CD4-positive, CD25-positive, alpha-beta regulatory T cell (primary cell): Measurements from ENCODE around the gene CSNK1G2. TPM values are rescaled to one million over a fixed set of nuclear protein-coding genes. Genes with fewer than 3 reads are reported as not detected.

ENCODE experiments used
- ATAC-seq, 2 donors: fragments of 150-1000 bp; cut with Tn5 transposase; one replicate each; pipeline ENCODE4 v1.10.0; 2021; ENCODE audit warnings: low read depth in 2 of 2, moderate number of reproducible peaks in 2 of 2, moderate library complexity in 1 of 2
- DNase-seq, 3 donors: peaks; one replicate each; pipeline versions ENCODE4 v3.0.0 to v3.0.0-alpha.2; 2012 to 2022; ENCODE audit warnings: mixed read lengths in 1 of 3
- H3K27ac ChIP-seq: one replicate; pipeline ENCODE4 v1.7.0; 2013; ENCODE audit warnings: mild to moderate bottlenecking, low read length; ENCODE audit not compliant: insufficient read depth, poor library complexity, severe bottlenecking
- H3K27me3 ChIP-seq: one replicate; pipeline ENCODE4 v1.7.0; 2013; ENCODE audit warnings: low read length; ENCODE audit not compliant: control insufficient read depth, insufficient read depth
- H3K36me3 ChIP-seq: one replicate; pipeline ENCODE4 v1.7.0; 2013; ENCODE audit warnings: mild to moderate bottlenecking, low read length, moderate library complexity; ENCODE audit not compliant: control insufficient read depth, insufficient read depth
- H3K4me1 ChIP-seq: 2 replicates; pipeline ENCODE4 v1.7.0; 2013; ENCODE audit warnings: mild to moderate bottlenecking, low read length; ENCODE audit not compliant: insufficient read depth, control insufficient read depth, poor library complexity, severe bottlenecking
- H3K4me3 ChIP-seq: one replicate; pipeline ENCODE4 v1.7.0; 2013; ENCODE audit warnings: low read depth, mild to moderate bottlenecking, low read length, moderate library complexity
- H3K9me3 ChIP-seq, 2 experiments: 1 replicate in 1 of 2; 2 replicates in 1 of 2; pipeline ENCODE4 v1.7.0; 2013; ENCODE audit warnings: low read length in 2 of 2, mild to moderate bottlenecking in 1 of 2, moderate library complexity in 1 of 2; ENCODE audit not compliant: control insufficient read depth in 2 of 2
- H3K27ac Mint-ChIP-seq, 3 donors: one replicate each; pipeline ENCODE4 v1.8.0; 2020 to 2022; ENCODE audit warnings: mild to moderate bottlenecking in 3 of 3, mixed read lengths in 3 of 3, moderate library complexity in 2 of 3
- H3K27me3 Mint-ChIP-seq: one replicate; pipeline ENCODE4 v1.8.0; 2022; ENCODE audit warnings: mild to moderate bottlenecking, mixed read lengths
- H3K36me3 Mint-ChIP-seq: one replicate; pipeline ENCODE4 v1.8.0; 2020; ENCODE audit warnings: mixed read lengths
- H3K4me1 Mint-ChIP-seq, 4 donors: one replicate each; pipeline ENCODE4 v1.8.0; 2020 to 2022; ENCODE audit warnings: mixed read lengths in 4 of 4, mild to moderate bottlenecking in 1 of 4
- H3K4me3 Mint-ChIP-seq, 4 donors: one replicate each; pipeline ENCODE4 v1.8.0; 2020 to 2022; ENCODE audit warnings: mild to moderate bottlenecking in 4 of 4, mixed read lengths in 4 of 4, moderate library complexity in 3 of 4
- H3K9me3 Mint-ChIP-seq, 7 donors: one replicate each; pipeline ENCODE4 v1.8.0; 2020 to 2022; ENCODE audit warnings: mixed read lengths in 7 of 7, mild to moderate bottlenecking in 3 of 7, moderate library complexity in 2 of 7
- polyA plus RNA-seq, 4 donors: library from polyadenylated mRNA; unstranded; fragments of 300-500 nt; fragmentation: Illumina TruSeq; gene quantifications; one replicate each; pipeline ENCODE4 v1.2.3, GENCODE V29; 2021
- total RNA-seq: library from RNA; stranded (reverse); gene quantifications from one replicate; pipeline ENCODE4 v1.2.3, GENCODE V29; 2022

Gene CSNK1G2
- total and polyA plus RNA-seq, 5 donors from 2014 or later, result 15.3 to 101 (median 17.9) TPM

DNA sequence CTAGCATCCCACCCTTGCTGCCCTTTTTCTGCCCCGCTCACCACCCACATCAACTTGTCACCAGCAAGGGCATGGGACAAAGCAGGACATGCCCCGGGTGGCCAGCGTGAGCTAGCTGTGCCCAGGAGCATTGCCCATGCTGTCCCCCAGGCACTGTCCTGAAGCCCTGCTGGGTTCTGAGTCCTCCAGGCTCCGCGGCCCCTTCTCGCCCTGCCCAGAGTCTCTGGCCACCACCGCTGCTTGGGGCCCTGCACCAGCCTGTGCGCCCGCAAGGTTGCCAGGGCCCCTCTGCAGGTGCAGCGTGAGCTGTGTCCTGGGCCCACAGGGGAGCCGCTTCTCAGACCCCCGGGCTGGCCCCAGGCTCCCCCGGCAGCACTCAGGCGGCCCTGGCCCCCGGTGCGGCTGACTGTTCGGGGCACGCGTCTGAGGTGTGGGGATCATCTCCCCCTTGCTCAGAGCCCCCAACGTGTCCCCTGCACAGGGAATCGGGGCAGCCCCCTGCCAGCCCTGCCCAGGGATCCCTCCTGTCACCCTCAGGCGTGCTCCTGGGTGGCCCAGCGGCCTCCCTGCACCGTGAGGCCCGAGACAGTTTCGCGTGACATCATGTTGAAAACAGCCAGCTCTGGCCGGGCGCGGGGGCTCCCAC lies 4.1 kb downstream of the CSNK1G2 start:
- DNase-seq (no peak), ATAC-seq (no peak)
- peaks cover 5% of the 10 kb centered on the region for H3K36me3 ChIP-seq
- peak overlapping the region in 1 of 4 donors; percentile 29 for H3K4me3 Mint-ChIP-seq
- H3K27ac Mint-ChIP-seq, result no peak overlapping the region
- no peaks in the 10 kb centered on the region for H3K9me3 Mint-ChIP-seq
- H3K27me3 ChIP-seq, result no peaks in the 10 kb centered on the region
- no peak overlapping the region for H3K4me3 ChIP-seq
- H3K27me3 Mint-ChIP-seq, result peaks cover 10% of the 10 kb centered on the region
- no peak overlapping the region for H3K27ac ChIP-seq
- no peaks in the 10 kb centered on the region for H3K9me3 ChIP-seq
- peaks cover 30% of the 10 kb centered on the region for H3K4me1 ChIP-seq
- H3K4me1 Mint-ChIP-seq, result peaks cover 2 to 40% (median 18%) of the 10 kb centered on the region in 4 donors
- H3K36me3 Mint-ChIP-seq, result no peaks in the 10 kb centered on the region

DNA sequence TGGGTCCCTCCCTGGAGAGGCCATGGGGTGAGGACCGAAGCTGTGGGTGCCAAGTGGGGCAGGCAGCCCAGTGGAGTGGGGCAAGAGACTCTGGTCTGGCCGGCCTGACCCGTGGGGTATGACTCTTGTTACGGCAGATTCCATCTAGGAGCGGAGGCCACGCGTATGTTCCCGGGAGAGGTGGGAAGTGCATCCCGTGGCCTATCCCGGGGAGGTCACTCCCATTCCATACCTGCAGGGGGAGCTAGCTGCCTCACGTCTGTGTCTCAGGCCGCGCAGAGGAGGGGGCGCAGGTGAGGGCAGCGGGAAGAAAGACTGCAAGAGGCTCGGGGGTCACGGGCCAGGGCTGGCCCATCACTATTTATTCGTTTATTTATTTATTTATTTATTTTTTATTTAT lies 4.9 kb downstream of the CSNK1G2 start:
- H3K27ac ChIP-seq, result no peak overlapping the region
- peaks cover 5% of the 10 kb centered on the region for H3K36me3 ChIP-seq
- peaks cover 5% of the 10 kb centered on the region for H3K27me3 Mint-ChIP-seq
- ATAC-seq (no peak), DNase-seq (peak in 1 of 3 donors; percentile 36)
- peak overlapping the region; percentile 27 to 87 (median 51) for H3K4me3 Mint-ChIP-seq
- peak overlapping the region in 2 of 3 donors; percentile 43 to 46 for H3K27ac Mint-ChIP-seq
- no peaks in the 10 kb centered on the region for H3K27me3 ChIP-seq
- peaks cover 0 to 41% (median 16%) of the 10 kb centered on the region in 4 donors for H3K4me1 Mint-ChIP-seq
- H3K4me3 ChIP-seq, result no peak overlapping the region
- no peaks in the 10 kb centered on the region for H3K36me3 Mint-ChIP-seq
- H3K9me3 Mint-ChIP-seq, result no peaks in the 10 kb centered on the region
- H3K4me1 ChIP-seq, result peaks cover 26% of the 10 kb centered on the region
- no peaks in the 10 kb centered on the region for H3K9me3 ChIP-seq

DNA sequence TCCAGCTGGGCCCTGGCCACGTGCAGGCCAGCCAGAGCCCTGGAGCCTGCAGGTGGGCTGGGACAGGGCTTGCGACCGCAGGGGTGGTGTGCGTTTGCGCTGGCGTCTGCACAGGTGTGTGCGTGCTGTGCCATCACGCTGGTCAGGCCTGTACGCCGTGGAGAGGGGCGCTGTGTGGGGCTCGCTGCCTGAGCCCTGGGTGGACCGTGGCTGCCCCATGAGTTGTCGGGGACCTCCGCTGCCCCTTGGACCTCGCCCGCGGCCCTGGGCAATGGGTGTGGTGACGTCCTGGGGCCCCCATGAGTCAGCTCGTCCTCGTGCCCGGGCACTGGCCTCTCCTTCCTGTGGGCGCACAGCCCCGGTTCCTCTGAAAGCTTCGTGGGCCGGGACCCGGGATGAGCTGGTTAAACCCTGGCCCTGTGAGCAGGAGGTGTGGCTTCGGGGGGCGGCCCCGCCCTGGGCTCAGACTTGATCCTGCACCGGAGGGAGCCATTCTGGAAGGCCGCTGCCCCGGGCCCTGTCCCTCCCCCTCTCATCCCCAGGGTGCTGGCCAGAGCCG lies 6.8 kb downstream of the CSNK1G2 start:
- no peaks in the 10 kb centered on the region for H3K27me3 ChIP-seq
- no peaks in the 10 kb centered on the region for H3K36me3 Mint-ChIP-seq
- H3K4me1 ChIP-seq, result peaks cover 20% of the 10 kb centered on the region
- H3K4me3 ChIP-seq, result no peak overlapping the region
- peaks cover 3% of the 10 kb centered on the region for H3K27me3 Mint-ChIP-seq
- no peak overlapping the region for H3K4me3 Mint-ChIP-seq
- H3K27ac Mint-ChIP-seq, result no peak overlapping the region
- no peaks in the 10 kb centered on the region for H3K9me3 ChIP-seq
- no peak for ATAC-seq
- no peak overlapping the region for H3K27ac ChIP-seq
- DNase-seq, result no peak
- H3K9me3 Mint-ChIP-seq, result no peaks in the 10 kb centered on the region
- peaks cover 0 to 45% (median 14%) of the 10 kb centered on the region in 4 donors for H3K4me1 Mint-ChIP-seq
- peaks cover 14% of the 10 kb centered on the region for H3K36me3 ChIP-seq

DNA sequence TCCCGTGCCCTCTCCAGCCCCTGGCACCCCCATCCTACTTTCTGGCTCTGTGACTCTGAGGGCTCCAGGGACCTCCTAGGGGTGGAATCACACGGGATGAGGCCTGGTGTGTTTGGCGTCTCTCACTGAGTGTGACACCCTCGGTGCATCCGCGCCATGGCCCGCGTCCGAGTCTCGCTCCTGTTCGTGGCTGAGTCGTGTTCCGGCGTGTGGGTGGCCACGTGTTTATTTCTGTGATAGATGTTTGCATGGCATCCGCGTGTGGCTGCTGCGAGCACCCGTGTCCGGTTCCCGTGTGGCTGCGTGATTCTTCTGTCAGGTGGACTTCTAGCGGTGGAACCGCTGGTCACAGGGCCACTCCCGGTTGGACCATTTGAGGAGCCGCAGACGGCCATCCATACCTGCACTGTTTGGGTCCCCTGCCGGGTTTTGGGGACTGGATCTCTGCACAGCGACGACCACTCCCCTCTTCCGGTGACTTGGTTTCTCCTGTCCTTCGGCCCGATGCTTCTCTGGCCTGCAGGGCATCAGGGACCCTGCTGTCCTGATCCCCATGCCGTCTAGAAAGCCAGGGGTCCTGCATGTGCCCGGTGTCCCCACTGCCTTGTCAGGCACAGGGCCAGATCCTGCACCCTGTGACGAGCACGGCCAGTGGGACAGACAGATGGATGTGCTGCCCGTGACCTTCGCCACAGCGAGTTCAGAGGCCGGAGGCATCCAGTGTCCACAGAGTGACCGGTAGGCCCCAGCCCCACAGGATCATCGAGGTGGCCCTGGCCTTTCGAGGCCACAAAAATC lies 8.5 kb downstream of the CSNK1G2 start:
- DNase-seq (no peak), ATAC-seq (no peak)
- peaks cover 15% of the 10 kb centered on the region for H3K36me3 ChIP-seq
- no peaks in the 10 kb centered on the region for H3K27me3 ChIP-seq
- Mint-ChIP-seq H3K36me3 (no peaks in the 10 kb centered on the region), H3K9me3 (no peaks in the 10 kb centered on the region), H3K27me3 (no peaks in the 10 kb centered on the region), H3K4me3 (peak overlapping the region in 1 of 4 donors; percentile 56), H3K27ac (no peak overlapping the region), H3K4me1 (peaks cover 0 to 32% (median 6%) of the 10 kb centered on the region in 4 donors)
- no peak overlapping the region for H3K4me3 ChIP-seq
- H3K9me3 ChIP-seq, result no peaks in the 10 kb centered on the region
- H3K27ac ChIP-seq, result no peak overlapping the region
- H3K4me1 ChIP-seq, result peaks cover 6% of the 10 kb centered on the region

DNA sequence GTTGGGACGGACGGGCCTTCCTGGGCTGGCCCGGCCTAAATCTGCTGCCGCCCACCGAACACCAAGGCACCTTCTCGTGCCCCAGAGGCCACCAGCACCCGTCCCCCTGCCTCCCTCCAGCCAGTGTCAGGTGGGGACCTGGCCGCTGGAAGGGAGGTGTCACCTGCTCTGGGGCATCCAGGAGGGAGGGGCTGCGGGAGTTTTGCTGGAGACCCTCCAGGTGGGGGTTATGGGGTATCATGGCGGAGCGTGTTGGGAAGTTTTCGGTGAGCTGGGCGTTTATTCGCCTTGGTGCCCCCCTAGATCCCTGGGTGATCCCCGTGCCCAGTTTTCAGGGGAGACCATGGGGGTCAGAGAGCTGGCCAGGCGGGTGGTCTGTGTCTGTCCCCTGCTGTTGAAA lies 9.7 kb downstream of the CSNK1G2 start:
- Mint-ChIP-seq H3K9me3 (no peaks in the 10 kb centered on the region), H3K4me3 (no peak overlapping the region), H3K36me3 (no peaks in the 10 kb centered on the region), H3K27me3 (no peaks in the 10 kb centered on the region), H3K4me1 (peaks cover 0 to 34% (median 6%) of the 10 kb centered on the region in 4 donors), H3K27ac (peak overlapping the region in 1 of 3 donors; percentile 52)
- no peak for DNase-seq
- no peak overlapping the region for H3K4me3 ChIP-seq
- H3K4me1 ChIP-seq, result no peaks in the 10 kb centered on the region
- H3K27me3 ChIP-seq, result no peaks in the 10 kb centered on the region
- no peak overlapping the region for H3K27ac ChIP-seq
- ATAC-seq, result no peak
- H3K36me3 ChIP-seq, result peaks cover 15% of the 10 kb centered on the region
- no peaks in the 10 kb centered on the region for H3K9me3 ChIP-seq

DNA sequence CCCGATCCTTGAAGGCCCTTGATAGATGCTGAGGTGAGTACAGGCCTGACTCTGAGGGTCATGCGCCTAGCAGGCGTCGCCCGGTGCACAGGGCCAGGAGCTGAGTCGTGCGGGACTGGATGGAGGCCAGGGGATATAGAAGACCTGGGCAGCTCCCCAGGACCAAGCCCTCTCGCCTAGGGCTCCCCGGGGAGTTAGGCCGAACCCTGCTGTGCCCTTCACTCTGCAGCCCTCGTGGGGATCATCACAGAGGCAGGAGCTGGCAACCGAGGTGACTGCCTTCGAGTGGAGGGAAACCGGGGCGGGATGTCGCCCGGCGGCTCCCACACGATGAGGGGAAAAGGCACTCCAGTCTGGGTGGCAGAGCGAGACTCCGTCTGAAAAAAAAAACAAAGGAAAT lies 11.7 kb downstream of the CSNK1G2 start:
- Histone ChIP-seq H3K4me3 (no peak overlapping the region), H3K9me3 (no peaks in the 10 kb centered on the region), H3K36me3 (peaks cover 12% of the 10 kb centered on the region), H3K4me1 (no peaks in the 10 kb centered on the region), H3K27ac (no peak overlapping the region), H3K27me3 (no peaks in the 10 kb centered on the region)
- Mint-ChIP-seq H3K9me3 (no peaks in the 10 kb centered on the region), H3K4me1 (peaks cover 0 to 32% (median 9%) of the 10 kb centered on the region in 4 donors), H3K4me3 (no peak overlapping the region), H3K36me3 (no peaks in the 10 kb centered on the region), H3K27ac (no peak overlapping the region), H3K27me3 (no peaks in the 10 kb centered on the region)
- no peak for DNase-seq
- no peak for ATAC-seq

DNA sequence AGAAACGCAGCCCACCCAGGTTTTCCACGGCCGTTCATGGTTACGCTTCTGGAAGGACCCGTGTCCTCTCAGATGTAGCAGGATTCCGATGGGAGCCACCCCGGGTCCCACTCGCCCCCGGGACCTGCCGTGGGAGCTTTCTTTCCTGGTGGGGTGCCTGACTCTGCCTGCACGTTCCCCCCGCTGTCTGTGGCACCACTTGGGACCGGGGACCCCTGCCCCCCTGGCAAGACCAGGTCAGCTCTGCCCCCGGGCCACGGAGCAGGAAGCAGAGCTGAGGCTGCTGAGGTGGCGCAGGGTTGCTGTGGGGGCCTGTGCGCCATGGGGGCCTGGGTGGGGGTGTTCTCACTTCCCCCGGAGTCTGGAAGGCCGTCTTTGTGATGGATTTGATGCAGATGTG lies 12.1 kb downstream of the CSNK1G2 start:
- Histone ChIP-seq H3K27ac (no peak overlapping the region), H3K4me3 (no peak overlapping the region), H3K9me3 (no peaks in the 10 kb centered on the region), H3K36me3 (peaks cover 12% of the 10 kb centered on the region), H3K27me3 (no peaks in the 10 kb centered on the region), H3K4me1 (no peaks in the 10 kb centered on the region)
- Mint-ChIP-seq H3K9me3 (no peaks in the 10 kb centered on the region), H3K36me3 (no peaks in the 10 kb centered on the region), H3K27ac (no peak overlapping the region), H3K27me3 (no peaks in the 10 kb centered on the region), H3K4me1 (peaks cover 0 to 32% (median 9%) of the 10 kb centered on the region in 4 donors), H3K4me3 (no peak overlapping the region)
- ATAC-seq (no peak), DNase-seq (no peak)
